Measurements from ENCODE around the gene KPNA1. TPM values are rescaled to one million over a fixed set of nuclear protein-coding genes. Genes with fewer than 3 reads are reported as not detected.
A peak's percentile ranks its signal among the peaks of the same experiment; 100 is the strongest.

KPNA1 gene
- total RNA-seq, 1 donor from 2014 or later: 73.4 TPM

- Mint-ChIP-seq H3K4me1 (ENCODE audit: unreplicated experiment) (peaks cover 25% of the 10 kb centered on the region), H3K36me3 (ENCODE audit: unreplicated experiment) (no peaks in the 10 kb centered on the region), H3K27ac (ENCODE audit: unreplicated experiment) (peak within 1 kb of the TSS; percentile 95), H3K4me3 (ENCODE audit: unreplicated experiment) (peak within 1 kb of the TSS; percentile 90), H3K27me3 (ENCODE audit: unreplicated experiment) (no peaks in the 10 kb centered on the region), H3K9me3 (ENCODE audit: unreplicated experiment) (no peaks in the 10 kb centered on the region)
- TF ChIP-seq CTCF (IDR thresholded peaks at IDR 0.05): no peak
- DNase-seq (ENCODE audit: extremely low spot score, unreplicated experiment): peak; percentile 93
Observed at GRCh38 chr3:122382888-122383666, 131.7 kb downstream of the KPNA1 start, which contains the start of gene MIX23. MIX23 (minus strand) TSS chr3:122383231; CDS start chr3:122383224, 7 bp downstream.

- no peak overlapping the region for H3K4me3 Mint-ChIP-seq (ENCODE audit: unreplicated experiment)
- H3K9me3 Mint-ChIP-seq (ENCODE audit: unreplicated experiment): no peaks in the 10 kb centered on the region
- H3K27me3 Mint-ChIP-seq (ENCODE audit: unreplicated experiment): no peaks in the 10 kb centered on the region
- H3K4me1 Mint-ChIP-seq (ENCODE audit: unreplicated experiment): peaks cover 11% of the 10 kb centered on the region
- TF ChIP-seq CTCF (IDR thresholded peaks at IDR 0.05): no peak
- no peak for DNase-seq (ENCODE audit: extremely low spot score, unreplicated experiment)
- H3K27ac Mint-ChIP-seq (ENCODE audit: unreplicated experiment): no peak overlapping the region
- no peaks in the 10 kb centered on the region for H3K36me3 Mint-ChIP-seq (ENCODE audit: unreplicated experiment)
Observed at GRCh38 chr3:122377975-122378374, 136.8 kb downstream of the KPNA1 start.

- H3K9me3 Mint-ChIP-seq (ENCODE audit: unreplicated experiment): no peaks in the 10 kb centered on the region
- H3K4me3 Mint-ChIP-seq (ENCODE audit: unreplicated experiment): no peak overlapping the region
- peaks cover 7% of the 10 kb centered on the region for H3K36me3 Mint-ChIP-seq (ENCODE audit: unreplicated experiment)
- no peak overlapping the region for H3K27ac Mint-ChIP-seq (ENCODE audit: unreplicated experiment)
- H3K27me3 Mint-ChIP-seq (ENCODE audit: unreplicated experiment): no peaks in the 10 kb centered on the region
- DNase-seq (ENCODE audit: extremely low spot score, unreplicated experiment): no peak
- TF ChIP-seq CTCF (IDR thresholded peaks at IDR 0.05): no peak
- H3K4me1 Mint-ChIP-seq (ENCODE audit: unreplicated experiment): no peaks in the 10 kb centered on the region
Observed at GRCh38 chr3:122374034-122374433, 140.7 kb downstream of the KPNA1 start.

Other genes starting within 250 kb of the KPNA1 start
- not detected in 2 replicates for gene CSTA, start 189.7 kb downstream of the KPNA1 start, total RNA-seq
- 18.1 and 24.7 TPM in 2 replicates for gene MIX23, start 131.7 kb downstream of the KPNA1 start, total RNA-seq
- 34.3 and 37.3 TPM in 2 replicates for gene FAM162A, start 130.8 kb downstream of the KPNA1 start, total RNA-seq
- gene WDR5B, start 98.9 kb downstream of the KPNA1 start, total RNA-seq: 5.6 and 6.5 TPM in 2 replicates
- 18.4 and 18.9 TPM in 2 replicates for gene PARP9, start 49.4 kb upstream of the KPNA1 start, total RNA-seq
- gene DTX3L, start 49.4 kb upstream of the KPNA1 start, total RNA-seq: 33.7 and 37.4 TPM in 2 replicates
- 0.08 TPM in 1 of 2 replicates, not detected in the other for gene PARP15, start 62.7 kb upstream of the KPNA1 start, total RNA-seq
- 48.1 and 48.4 TPM in 2 replicates for gene PARP14, start 165.9 kb upstream of the KPNA1 start, total RNA-seq

All from osteocyte (in vitro differentiated cells).